SU-DHL-6 (cell line): ENCODE measurements around the gene CDH13.

ENCODE experiments used
- EZH2phosphoT487 ChIP-seq: fragments of 200-600 bp; sonication (generic), shearing (Covaris generic); conservative IDR thresholded peaks from 2 replicates; pipeline ENCODE4 v1.6.1; 2018; ENCODE audit warnings: mild to moderate bottlenecking, antibody characterized with exemption, low read length, moderate library complexity, mixed read lengths
- TF ChIP-seq, protein P1 (sequence below): fragments of 200-600 bp; sonication (generic); IDR thresholded peaks from one replicate; pipeline ENCODE4 v1.5.1; 2017; ENCODE audit warnings: antibody characterized with exemption, mild to moderate bottlenecking, low read length, moderate library complexity; ENCODE audit not compliant: insufficient read depth, poor library complexity, severe bottlenecking

- TF ChIP-seq, protein P1, sequence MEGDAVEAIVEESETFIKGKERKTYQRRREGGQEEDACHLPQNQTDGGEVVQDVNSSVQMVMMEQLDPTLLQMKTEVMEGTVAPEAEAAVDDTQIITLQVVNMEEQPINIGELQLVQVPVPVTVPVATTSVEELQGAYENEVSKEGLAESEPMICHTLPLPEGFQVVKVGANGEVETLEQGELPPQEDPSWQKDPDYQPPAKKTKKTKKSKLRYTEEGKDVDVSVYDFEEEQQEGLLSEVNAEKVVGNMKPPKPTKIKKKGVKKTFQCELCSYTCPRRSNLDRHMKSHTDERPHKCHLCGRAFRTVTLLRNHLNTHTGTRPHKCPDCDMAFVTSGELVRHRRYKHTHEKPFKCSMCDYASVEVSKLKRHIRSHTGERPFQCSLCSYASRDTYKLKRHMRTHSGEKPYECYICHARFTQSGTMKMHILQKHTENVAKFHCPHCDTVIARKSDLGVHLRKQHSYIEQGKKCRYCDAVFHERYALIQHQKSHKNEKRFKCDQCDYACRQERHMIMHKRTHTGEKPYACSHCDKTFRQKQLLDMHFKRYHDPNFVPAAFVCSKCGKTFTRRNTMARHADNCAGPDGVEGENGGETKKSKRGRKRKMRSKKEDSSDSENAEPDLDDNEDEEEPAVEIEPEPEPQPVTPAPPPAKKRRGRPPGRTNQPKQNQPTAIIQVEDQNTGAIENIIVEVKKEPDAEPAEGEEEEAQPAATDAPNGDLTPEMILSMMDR, result no peak
- TF ChIP-seq EZH2phosphoT487, result no peak
Measured at GRCh38 chr16:83579027-83579426, 952.3 kb downstream of the CDH13 start.
